Psoas muscle (tissue), 8 donors: ENCODE measurements around the gene DIAPH3. TPM values are rescaled to one million over a fixed set of nuclear protein-coding genes. Genes with fewer than 3 reads are reported as not detected.

Experiments
- ATAC-seq, 4 donors: fragments of 200-7000 bp; cut with Tn5 transposase; one replicate each; pipeline ENCODE4 v1.9.1; 2020; ENCODE audit warnings: moderate library complexity in 3 of 4, mild to moderate bottlenecking in 2 of 4
- DNase-seq, 2 donors: peaks; one replicate each; pipeline ENCODE4 v3.0.0-alpha.2; 2020
- H3K27ac ChIP-seq: fragments of 200-600 bp; one replicate; pipeline ENCODE4 v1.8.0; 2022
- H3K27me3 ChIP-seq, 3 donors: fragments of 200-600 bp in 1 of 3; one replicate each; pipeline versions ENCODE4 v1.6.1 to v1.8.0; 2013 to 2022; ENCODE audit warnings: low read length in 2 of 3, mild to moderate bottlenecking in 2 of 3, moderate library complexity in 1 of 3; ENCODE audit not compliant: insufficient read depth in 3 of 3
- H3K36me3 ChIP-seq, 2 donors: fragments of 200-600 bp in 1 of 2; one replicate each; pipeline versions ENCODE4 v1.6.1 to v1.8.0; 2013 to 2022; ENCODE audit warnings: low read depth in 1 of 2, mild to moderate bottlenecking in 1 of 2, moderate library complexity in 1 of 2; ENCODE audit not compliant: insufficient read depth in 1 of 2
- H3K4me1 ChIP-seq: fragments of 200-600 bp; one replicate; pipeline ENCODE4 v1.8.0; 2022
- H3K4me3 ChIP-seq: fragments of 200-600 bp; one replicate; pipeline ENCODE4 v1.8.0; 2022; ENCODE audit warnings: mild to moderate bottlenecking
- H3K9me3 ChIP-seq: fragments of 200-600 bp; one replicate; pipeline ENCODE4 v1.8.0; 2022
- WGBS, 3 donors: extraction: QIAGEN DNeasy Blood & Tissue Kit; methylation state at CpG; one replicate each; pipeline versions ENCODE4 v1.1.6 to v1.1.7; 2013; 5-methylcytosine and 5-hydroxymethylcytosine counted together
- intact Hi-C, 2 donors: fragments of 100-400 bp; cut with DNase I; formaldehyde crosslinking; loops; one replicate each; pipeline versions ENCODE4 v1.11.0 to v1.14.2; 2022
- polyA plus RNA-seq, 3 donors: library from polyadenylated mRNA; stranded (reverse); fragments of 200-250 nt; gene quantifications; one replicate each; pipeline ENCODE4 v1.2.3, GENCODE V29; 2013
- total RNA-seq, 4 donors: library from RNA; stranded (reverse); fragmentation: NEBNext Ultra II Directional in 2 of 4; extraction: Animal tissue kit (Norgen Biotek cat#: 25700) in 2 of 4; gene quantifications; one replicate each; pipeline versions ENCODE4 v1.2.1 to v1.2.4, GENCODE V29; 2021 to 2023
- TF ChIP-seq, protein P1 (sequence below): fragments of 200-600 bp; IDR thresholded peaks from one replicate; pipeline ENCODE4 v1.8.0; 2022; ENCODE audit warnings: antibody characterized with exemption
- donor health status: healthy with polysubstance abuse.
- donor health status: DM: no; HTN: no; CAD: no; lungs with moderate emphysema.
- donor health status: Bipolar disorder and iron deficiency.
- donor health status: healthy.
- donor health status: DM: yes; HTN: yes; CAD: no.
- donor health status: DM: no; HTN: no; CAD: no.
- donor health status: DM: no; HTN: no; CAD: no.
- donor health status: DM: yes; HTN: yes; CAD: no.

DIAPH3 gene
- total and polyA plus RNA-seq, 7 donors: 0.03 to 0.10 (median 0.08) TPM; not detected in 4

DNA sequence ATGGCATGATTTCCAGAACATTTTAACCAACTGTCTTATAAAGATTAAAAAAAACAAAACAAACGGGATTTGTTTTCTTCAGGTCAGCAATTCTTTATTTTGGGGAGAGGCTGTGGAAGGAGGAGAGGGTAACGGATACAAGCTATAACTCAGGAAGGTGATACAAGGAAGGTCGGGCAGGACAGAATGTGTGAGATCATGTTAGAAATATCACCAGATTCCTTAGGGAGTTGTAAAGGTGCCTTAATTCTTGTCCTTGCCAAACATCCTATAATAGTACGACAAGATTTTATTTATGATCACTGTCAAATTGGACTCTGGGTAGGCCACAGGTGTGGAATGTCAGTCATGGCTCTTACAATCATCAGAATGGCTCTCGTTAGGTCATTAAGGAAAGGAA is 503.1 kb downstream of the DIAPH3 start:
- Histone ChIP-seq H3K27ac (no peak overlapping the region), H3K4me3 (no peak overlapping the region), H3K36me3 (no peaks in the 10 kb centered on the region), H3K4me1 (no peaks in the 10 kb centered on the region), H3K9me3 (no peaks in the 10 kb centered on the region), H3K27me3 (no peaks in the 10 kb centered on the region)
- ATAC-seq (no peak), DNase-seq (no peak)
- intact Hi-C loops: no loop called here
- WGBS, 3 donors: 39 to 54% (median 53%) methylated on average over 5 of the region's 5 CpGs
- TF ChIP-seq, protein P1, sequence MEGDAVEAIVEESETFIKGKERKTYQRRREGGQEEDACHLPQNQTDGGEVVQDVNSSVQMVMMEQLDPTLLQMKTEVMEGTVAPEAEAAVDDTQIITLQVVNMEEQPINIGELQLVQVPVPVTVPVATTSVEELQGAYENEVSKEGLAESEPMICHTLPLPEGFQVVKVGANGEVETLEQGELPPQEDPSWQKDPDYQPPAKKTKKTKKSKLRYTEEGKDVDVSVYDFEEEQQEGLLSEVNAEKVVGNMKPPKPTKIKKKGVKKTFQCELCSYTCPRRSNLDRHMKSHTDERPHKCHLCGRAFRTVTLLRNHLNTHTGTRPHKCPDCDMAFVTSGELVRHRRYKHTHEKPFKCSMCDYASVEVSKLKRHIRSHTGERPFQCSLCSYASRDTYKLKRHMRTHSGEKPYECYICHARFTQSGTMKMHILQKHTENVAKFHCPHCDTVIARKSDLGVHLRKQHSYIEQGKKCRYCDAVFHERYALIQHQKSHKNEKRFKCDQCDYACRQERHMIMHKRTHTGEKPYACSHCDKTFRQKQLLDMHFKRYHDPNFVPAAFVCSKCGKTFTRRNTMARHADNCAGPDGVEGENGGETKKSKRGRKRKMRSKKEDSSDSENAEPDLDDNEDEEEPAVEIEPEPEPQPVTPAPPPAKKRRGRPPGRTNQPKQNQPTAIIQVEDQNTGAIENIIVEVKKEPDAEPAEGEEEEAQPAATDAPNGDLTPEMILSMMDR: no peak

GRCh38 chr13:59659981-59660380 is 503.7 kb downstream of the DIAPH3 start:
- ATAC-seq (no peak), DNase-seq (no peak)
- intact Hi-C loops: no loop called here
- no peaks in the 10 kb centered on the region for H3K27me3 ChIP-seq
- TF ChIP-seq, protein P1: no peak
- H3K9me3 ChIP-seq: no peaks in the 10 kb centered on the region
- no peaks in the 10 kb centered on the region for H3K36me3 ChIP-seq
- no peak overlapping the region for H3K27ac ChIP-seq
- H3K4me3 ChIP-seq: no peak overlapping the region
- WGBS, 3 donors: 70 to 73% (median 72%) methylated on average over 5 of the region's 5 CpGs
- no peaks in the 10 kb centered on the region for H3K4me1 ChIP-seq

DNA sequence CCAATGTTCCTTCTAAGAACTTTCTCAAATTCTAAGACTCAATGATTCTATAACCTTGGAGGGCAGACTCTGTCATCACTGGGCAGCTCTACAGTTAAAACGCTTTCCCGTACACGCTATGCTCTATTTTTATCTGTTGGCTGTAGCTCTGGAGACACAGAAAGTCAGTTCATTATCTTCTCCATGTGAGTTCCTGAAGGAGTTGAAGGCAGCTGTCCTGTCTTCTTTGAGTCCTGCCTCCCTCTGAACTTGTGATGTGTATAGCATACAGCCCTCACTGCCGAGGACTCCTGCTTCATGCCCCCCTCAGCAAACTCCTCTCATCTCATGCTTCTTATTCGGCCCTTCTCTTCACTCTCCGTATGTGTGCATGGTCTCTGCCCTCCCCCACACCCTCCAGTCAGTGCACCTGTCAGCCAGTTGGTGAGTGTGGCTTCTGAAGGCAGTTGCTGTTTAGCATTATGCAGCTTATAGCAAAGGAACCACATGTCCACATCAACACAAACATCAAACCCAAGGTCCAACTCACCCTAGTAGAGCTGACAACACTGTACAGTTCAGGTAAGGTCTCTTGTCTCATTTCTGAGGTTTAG is 504.9 kb downstream of the DIAPH3 start:
- ATAC-seq: peak; percentile 44 to 72 (median 60)
- intact Hi-C loops: no loop called here
- no peaks in the 10 kb centered on the region for H3K9me3 ChIP-seq
- H3K4me3 ChIP-seq: no peak overlapping the region
- WGBS, 3 donors: 41 to 52% (median 49%) methylated on average over 6 of the region's 6 CpGs
- no peaks in the 10 kb centered on the region for H3K27me3 ChIP-seq
- no peak for DNase-seq
- no peaks in the 10 kb centered on the region for H3K4me1 ChIP-seq
- no peaks in the 10 kb centered on the region for H3K36me3 ChIP-seq
- H3K27ac ChIP-seq: no peak overlapping the region
- TF ChIP-seq, protein P1: no peak

DNA sequence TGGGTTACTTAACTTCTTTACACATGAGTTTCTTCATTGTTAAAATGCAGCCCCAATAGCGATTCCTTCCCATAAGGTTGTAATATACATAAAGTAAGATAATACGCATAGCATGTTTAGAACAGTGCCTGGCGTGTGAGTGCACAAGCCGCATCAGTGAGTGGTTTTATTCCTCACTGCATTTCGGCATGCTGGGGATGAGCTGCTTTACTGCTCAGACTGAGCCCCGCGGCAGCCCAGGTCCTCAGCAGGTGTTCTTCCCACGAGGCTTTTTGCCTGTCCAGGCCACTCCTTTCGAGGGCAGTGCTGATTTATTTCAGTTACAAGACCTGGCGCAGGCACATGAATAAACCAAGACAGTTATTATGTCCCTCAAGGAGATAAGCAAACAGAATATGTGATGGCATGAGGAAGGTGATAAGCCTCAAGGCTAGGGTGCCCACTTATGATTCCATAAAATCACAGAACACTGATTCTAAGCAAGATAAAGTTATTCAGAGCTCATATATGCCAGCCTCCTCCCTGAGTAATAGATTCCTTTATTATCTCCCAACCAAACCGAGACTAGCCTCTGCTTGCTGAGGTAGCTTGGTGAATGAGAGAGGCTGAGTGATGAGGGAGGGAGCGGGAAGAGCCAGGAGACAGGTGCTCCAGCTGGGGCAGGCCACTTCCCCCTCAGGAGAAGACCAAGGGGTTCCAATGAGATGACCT is 505.5 kb downstream of the DIAPH3 start:
- no peak overlapping the region for H3K4me3 ChIP-seq
- intact Hi-C loops: no loop called here
- no peak overlapping the region for H3K27ac ChIP-seq
- no peaks in the 10 kb centered on the region for H3K4me1 ChIP-seq
- TF ChIP-seq, protein P1: no peak
- ATAC-seq (no peak), DNase-seq (no peak)
- no peaks in the 10 kb centered on the region for H3K36me3 ChIP-seq
- H3K9me3 ChIP-seq: no peaks in the 10 kb centered on the region
- no peaks in the 10 kb centered on the region for H3K27me3 ChIP-seq
- 84 to 86% (median 85%) methylated on average over 12 of the region's 12 CpGs for WGBS, 3 donors
